Measurements from ENCODE around the gene LEMD1.
A peak's percentile ranks its signal among the peaks of the same experiment; 100 is the strongest.
"Not testable (repeated sequence)": the region's sequence is repeated elsewhere in the genome, so short reads cannot be mapped to it uniquely, and the experiment has no call there.

LEMD1 gene

GRCh38 chr1:205375835-205376545 is 45.9 kb downstream of the LEMD1 start:
- no peak for DNase-seq

GRCh38 chr1:205374210-205375078 is 47.4 kb downstream of the LEMD1 start:
- DNase-seq, result no peak

DNA sequence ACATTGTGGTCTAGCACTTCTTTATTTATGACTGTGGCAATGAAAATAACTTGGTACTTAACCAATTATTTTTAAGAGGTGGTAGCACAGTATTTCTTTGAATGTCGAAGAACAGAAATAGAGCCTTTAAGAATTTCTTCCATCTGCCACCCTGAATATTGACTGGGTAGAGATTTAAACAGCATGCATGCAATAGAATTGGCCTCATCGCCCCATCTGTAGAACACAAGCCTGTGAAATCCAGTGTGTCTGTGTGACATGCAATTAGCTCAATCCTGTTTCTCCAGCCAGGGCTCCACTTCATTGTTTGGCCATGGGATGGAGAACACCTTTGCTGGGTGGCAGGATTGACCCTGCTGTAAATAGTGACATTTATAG is 48.1 kb downstream of the LEMD1 start:
- no peak for DNase-seq

DNA sequence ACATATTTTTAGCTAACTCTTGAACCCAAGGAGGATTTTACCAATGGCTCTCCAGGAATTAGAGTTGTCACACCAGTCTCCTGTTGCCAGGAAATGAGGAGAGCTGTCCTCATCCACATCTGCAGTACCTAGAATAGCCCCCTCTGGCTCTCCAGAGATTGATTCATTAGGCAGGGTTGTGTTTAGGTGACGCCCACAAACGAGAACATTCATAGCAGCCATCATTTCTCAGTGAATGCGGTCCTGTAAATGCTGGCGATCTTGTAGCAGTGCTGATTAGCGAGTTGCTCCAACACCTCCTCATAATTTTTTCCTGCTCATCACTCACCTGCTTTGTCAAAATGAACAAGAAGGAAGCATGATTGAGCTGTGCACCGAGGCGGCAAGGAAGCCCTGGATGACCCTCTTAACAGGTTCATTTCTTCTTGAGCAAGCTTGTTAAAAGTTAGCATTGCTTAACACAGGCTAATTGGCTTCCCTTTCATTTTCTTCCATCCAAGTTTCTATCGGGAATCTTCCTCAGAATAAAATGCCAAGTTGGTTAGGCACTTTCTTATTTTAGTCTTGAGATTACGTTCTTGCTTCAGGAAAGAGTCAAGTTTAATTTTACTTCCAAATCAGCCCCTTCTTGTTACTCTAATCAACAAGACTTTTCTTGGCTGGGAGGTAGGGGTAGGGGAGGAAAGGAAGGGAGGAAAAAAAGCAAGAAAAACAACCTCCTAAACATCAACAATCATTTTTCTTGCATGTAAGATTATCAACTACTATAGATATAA is 48.6 kb downstream of the LEMD1 start:
- DNase-seq, result no peak

- no peak for DNase-seq
These were observed 49.8 kb downstream of the LEMD1 start for GRCh38 chr1:205371871-205372660.

- no peak for DNase-seq
These were observed 51.1 kb downstream of the LEMD1 start for GRCh38 chr1:205370780-205371179.

DNA sequence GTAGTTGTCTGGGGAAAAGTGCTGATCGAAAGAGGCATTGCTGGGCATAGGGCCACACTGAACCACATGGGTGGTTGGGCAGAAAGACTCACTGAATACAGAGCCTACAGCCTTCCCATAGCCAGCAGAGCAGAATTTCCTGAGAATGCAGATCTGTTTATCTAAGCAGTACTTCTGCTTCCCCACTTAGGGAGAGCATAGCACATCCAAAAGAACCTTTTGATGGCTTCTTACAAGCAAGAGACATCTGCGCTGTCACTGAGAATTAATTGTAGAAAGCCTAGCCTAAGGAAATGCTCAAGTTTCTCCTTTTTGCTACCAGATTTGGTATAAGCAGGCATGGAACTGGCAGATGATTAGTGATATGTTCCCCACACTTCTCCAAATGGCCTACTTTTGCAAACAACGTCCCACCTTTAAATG is 52.1 kb downstream of the LEMD1 start:
- no peak for DNase-seq

DNA sequence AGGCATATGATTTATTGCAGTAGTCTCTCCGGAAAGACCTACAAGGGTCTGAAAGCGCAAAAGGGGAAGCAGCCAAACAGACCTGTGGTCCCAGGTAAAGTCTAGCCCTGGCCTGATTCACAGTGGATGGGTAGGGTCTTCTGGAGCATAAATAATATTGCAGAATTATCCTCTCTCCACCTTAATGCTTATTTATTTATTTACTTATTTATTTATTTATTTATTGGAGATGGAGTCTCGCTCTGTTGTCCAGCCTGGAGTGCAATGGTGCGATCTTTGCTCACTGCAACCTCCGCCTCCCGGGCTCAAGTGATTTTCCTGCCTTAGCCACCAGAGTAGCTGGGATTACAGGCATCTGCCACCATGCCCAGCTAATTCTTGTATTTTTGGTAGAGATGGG is 53.4 kb downstream of the LEMD1 start:
- no peak for DNase-seq

DNA sequence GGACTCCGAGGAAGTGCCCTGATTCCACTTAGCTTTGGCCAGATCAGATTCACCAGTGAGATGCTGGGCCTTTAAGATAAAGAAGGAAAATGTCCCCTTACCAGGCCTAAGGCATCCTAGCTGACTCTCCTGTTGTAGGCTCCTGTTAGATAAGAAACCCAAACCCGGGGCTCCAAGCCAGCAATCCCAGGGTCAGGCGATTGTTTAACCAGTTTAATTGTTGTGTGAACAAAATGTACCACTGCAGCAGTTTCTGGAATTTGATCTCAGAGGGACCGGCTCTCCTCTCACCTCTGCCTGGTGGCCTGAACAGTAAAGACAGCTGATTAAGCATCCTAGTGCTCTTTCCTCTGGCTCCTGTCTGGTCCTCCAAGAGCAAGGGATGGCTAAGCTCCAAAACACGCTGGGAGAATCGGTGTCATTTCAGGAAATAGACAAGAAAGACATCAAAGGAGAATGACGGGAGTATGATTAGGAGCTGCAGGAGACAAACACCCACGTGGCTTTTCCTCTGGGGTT is 55.9 kb downstream of the LEMD1 start:
- no peak for DNase-seq

DNA sequence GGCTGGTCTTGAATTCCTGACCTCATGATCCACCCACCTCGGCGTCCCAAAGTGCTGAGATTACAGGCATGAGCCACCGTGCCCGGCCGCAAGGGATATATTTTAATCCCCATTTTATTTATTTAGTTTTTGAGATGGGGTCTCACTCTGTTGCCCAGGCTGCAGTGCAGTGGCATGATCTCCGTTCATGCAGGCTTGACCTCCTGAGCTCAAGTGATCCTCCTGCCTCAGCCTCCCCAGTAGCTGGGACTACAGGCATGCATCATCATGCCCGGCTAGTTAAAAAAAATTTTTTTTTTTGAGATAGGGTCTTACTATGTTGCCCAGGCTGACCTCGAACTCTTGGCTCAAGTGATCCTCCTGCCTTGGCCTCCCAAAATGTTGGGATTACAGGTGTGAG is 56.8 kb downstream of the LEMD1 start:
- not testable (repeated sequence) for DNase-seq

GRCh38 chr1:205360891-205361290 is 61.0 kb downstream of the LEMD1 start:
- no peak for DNase-seq

GRCh38 chr1:205359771-205360565 is 61.9 kb downstream of the LEMD1 start:
- DNase-seq, result no peak

GRCh38 chr1:205358579-205358978 is 63.3 kb downstream of the LEMD1 start:
- DNase-seq, result no peak

- DNase-seq, result no peak
These were observed 64.3 kb downstream of the LEMD1 start for GRCh38 chr1:205357567-205357966.

GRCh38 chr1:205356440-205357139 is 65.3 kb downstream of the LEMD1 start, which contains the start of gene KLHDC8A:
Gene KLHDC8A (minus strand): TSS chr1:205356922. CDS start chr1:205343604, 13,318 bp downstream.
- no peak for DNase-seq

- no peak for DNase-seq
These were observed 66.8 kb downstream of the LEMD1 start for GRCh38 chr1:205355075-205355453.

DNA sequence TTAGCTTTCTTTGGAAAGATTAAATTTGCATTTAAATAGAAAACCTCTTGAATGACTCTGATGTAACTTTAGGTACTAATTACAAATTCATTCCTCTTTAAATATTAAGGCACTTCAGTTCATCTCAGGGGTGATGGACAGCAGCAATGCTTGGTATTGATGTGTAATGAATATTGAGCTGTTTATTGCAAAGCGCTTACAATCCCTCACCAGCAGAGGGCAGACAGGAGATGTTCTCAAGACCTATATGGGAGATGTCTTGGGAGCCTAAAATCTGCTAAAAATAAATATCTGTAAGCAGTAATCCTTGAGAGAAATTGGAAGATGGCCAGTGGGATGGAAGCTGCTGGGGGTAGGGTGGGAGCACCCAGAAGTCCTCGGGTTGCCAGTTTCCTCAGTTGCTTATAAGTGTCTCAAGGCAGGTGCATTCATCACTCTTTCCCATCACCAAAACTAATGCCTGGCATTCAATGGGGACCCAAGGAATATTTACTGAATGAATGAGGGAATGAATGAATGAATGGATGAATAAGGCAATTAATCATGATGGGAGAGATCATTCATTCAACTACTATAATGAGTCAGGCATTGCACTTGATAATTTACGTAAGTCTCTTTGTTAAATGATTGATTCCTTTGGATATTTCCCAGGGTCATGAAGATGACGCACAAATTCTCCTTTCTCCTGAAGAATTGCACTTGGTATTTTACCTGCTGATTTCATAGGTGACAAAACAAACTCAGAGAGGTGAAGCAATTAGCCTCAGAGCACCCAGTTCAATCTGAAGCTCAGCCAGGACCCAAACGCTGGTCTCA is 67.4 kb downstream of the LEMD1 start:
- peak; percentile 48 to 55 for DNase-seq

- no peak for DNase-seq
These were observed 68.2 kb downstream of the LEMD1 start for GRCh38 chr1:205353612-205354011.

- DNase-seq, result no peak
These were observed 68.7 kb downstream of the LEMD1 start for GRCh38 chr1:205353191-205353590.

Measured in AML-193 (cell line).